ENCODE data around the gene B4GALT1.

DNA sequence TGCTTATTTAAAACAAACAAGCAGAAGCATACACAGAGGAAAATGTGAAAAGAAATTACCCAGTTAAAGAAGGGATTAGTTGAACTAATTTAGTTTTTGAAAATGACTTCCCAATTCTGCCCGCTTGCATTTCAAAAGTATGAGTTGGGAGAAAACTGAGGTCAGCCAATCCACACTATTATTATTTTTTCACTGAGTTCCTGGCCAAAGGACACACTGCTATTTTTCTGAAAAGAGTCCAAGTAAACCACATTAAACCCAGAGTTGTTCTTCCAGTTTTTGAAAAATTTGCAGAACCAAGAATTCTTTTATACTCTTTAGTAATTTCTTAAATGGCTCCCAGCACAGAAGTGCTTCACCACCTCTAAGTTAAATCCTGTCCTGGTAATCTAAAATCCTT is 98.1 kb downstream of the B4GALT1 start:
- TF ChIP-seq, protein P1, sequence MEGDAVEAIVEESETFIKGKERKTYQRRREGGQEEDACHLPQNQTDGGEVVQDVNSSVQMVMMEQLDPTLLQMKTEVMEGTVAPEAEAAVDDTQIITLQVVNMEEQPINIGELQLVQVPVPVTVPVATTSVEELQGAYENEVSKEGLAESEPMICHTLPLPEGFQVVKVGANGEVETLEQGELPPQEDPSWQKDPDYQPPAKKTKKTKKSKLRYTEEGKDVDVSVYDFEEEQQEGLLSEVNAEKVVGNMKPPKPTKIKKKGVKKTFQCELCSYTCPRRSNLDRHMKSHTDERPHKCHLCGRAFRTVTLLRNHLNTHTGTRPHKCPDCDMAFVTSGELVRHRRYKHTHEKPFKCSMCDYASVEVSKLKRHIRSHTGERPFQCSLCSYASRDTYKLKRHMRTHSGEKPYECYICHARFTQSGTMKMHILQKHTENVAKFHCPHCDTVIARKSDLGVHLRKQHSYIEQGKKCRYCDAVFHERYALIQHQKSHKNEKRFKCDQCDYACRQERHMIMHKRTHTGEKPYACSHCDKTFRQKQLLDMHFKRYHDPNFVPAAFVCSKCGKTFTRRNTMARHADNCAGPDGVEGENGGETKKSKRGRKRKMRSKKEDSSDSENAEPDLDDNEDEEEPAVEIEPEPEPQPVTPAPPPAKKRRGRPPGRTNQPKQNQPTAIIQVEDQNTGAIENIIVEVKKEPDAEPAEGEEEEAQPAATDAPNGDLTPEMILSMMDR (optimal IDR thresholded peaks at IDR 0.05 in 1 of 3, IDR thresholded peaks at IDR 0.05 in 1 of 3, conservative IDR thresholded peaks at IDR 0.05 in 1 of 3; ENCODE audit: extremely low read depth in 1 of 3, insufficient read depth in 2 of 3, low read length in 3 of 3), result no peak
- TF ChIP-seq EZH2 (IDR thresholded peaks at IDR 0.05; ENCODE audit: low read length), result no peak

Data from keratinocyte (primary cell).